ENCODE measurements around the gene CFL1.

The CFL1 gene

DNA sequence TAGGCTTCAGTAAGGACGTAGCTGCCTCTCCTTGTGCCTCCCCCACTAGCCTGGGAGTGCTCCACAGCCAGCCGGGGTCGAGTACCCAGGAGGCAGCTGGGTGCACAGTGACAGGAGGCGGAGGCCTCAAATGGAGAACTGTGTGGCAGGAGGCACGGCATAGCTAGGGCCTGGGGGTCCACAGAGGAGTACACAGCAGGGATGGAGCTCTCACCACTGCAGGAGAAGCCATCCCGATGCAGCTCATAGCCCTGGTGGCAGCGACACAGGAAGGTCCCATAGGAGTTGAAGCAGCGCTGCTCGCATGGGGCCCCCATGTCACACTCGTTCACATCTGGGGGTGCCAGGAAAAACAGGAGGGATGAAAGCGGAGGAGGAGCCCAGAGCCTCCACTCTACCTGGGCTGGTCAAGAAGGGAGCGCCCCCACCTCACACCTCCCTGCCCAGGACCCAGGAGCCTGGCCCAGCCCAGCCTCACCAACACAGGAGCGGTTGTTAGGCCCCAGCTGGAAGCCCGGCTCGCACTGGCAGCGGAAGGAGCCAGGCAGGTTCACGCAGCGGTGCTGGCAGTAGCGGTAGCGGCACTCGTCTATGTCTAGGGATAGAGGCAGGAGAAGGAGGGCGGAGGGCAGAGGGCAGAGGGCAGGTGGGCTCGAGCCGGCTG is 11.8 kb upstream of the CFL1 start:
- no peak for DNase-seq

DNA sequence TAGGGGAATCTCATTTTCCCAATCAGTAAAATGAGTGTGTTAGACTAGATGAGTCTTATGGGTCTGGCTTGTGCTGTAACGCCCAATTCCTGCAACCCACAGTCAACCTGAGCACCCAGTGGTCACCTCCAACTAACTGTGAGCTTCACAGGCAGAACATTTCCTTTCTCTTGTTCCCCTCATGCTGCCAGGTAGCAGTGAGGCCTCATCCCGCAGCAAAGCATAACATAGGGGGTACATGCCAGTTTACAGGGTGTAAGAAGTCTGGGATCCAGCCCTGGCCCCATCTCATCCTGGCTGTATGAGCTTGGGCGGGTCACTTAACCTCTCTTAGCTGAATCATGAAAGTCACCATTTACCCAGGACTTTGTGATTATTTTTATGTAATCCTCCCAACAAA is 10.9 kb upstream of the CFL1 start:
- DNase-seq, result no peak

GRCh38 chr11:65868076-65868667 is 10.2 kb upstream of the CFL1 start:
- no peak for DNase-seq

DNA sequence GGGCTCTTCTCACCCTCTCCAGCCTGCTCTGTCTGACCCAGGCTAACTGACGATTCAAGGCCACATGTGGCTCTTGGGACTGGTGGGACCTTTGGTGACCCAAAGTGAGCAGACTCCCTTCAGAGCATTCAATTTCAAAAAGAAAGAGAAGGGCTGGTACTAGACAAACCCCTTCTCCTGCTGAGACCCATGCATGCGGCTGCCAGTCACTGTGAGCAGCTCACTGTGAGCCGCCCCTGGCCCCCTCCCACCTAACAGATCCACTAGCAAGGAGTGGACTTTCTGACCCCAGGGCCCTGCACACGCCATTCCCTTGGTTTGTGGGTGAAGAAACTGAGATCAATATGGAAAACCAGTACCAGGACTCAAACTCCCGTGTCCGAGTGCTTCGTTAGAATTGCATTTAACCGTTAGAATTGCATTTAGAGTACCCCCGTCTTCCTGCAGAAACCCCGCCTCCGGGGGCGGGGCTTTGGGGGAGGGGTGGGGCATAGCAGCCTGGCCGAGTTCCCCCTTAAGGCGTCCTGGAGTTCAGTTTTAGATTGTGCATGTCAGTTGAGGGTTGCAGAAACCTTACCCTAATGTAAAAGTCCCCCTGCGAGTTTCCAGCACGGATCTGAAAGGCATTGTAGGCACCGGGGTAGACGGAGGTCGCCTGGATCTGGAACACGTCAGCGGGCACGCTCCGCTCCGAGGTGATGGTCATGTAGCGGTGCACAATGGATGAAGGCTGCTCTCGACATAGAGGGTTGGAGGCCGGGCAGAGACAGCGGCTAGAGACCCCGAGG is 9.5 kb upstream of the CFL1 start:
- no peak for DNase-seq

DNA sequence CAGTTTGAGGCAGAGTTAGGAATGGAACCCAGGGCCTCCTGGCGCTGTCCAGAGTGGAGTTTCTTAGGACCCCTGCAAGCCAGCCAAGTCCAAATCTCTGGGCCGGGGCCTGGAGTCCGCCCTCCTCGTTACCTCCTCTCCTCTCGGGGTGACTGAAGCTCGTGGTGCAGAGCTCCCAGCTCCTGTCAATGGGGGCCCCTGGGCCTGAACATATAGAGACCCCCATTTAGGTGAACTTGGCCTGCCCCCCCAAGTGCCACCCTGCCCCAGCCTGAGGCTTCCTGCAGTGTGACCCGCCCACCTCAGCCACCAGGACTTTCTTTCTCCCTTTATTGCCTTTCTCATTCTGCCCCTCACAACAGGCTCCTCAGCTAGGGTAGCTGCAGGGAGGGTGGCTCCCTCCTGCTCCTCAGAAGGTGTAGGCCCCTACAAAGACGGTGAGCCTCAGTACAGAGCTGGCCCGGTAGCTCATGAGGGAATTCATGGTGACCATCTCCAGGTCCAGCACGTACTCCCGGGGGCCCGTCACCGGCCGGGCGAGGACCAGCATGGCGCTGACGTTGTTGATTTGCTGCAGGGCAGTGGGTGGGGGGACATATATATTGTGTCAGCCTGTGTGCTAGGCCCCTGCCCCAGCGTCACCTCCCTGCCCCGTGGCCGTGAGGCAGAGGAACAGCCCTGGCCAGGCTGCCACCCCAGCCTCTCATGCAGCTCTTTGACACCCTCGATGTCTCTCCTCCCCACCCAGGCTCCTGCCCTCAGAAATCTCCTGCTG is 8.7 kb upstream of the CFL1 start:
- DNase-seq, result no peak

DNA sequence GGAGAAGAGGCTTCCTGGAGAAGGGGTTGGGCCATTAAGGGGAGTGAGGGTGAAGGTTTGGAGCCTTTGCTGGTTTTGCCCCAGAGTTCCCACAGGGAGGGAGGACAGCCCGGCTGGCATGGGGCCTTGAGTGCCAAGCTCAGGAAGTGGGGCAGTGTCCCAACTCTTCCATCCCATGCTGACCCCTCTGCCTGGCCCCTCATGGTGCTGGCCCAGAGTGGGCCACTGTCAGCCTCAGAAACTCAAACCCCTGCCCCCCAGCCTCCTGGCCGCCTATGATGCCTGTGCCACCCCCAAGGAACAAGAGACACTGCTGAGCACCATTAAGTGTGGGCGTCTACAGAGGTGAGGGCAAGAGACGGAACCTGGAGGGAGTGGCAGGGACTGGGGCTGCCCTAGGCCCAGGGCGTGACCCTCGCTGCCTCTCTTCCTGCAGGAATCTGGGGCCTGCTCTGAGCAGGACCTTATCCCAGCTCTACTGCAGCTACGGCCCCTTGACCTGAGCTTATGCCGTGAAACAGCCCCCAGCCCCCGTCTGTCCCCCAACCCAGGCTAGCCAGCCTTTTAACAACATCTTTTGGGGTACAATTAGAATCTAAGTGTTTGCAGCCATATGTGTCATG is 7.7 kb upstream of the CFL1 start:
- no peak for DNase-seq

- DNase-seq, result no peak
These were observed 6.9 kb upstream of the CFL1 start for GRCh38 chr11:65864706-65865471.

DNA sequence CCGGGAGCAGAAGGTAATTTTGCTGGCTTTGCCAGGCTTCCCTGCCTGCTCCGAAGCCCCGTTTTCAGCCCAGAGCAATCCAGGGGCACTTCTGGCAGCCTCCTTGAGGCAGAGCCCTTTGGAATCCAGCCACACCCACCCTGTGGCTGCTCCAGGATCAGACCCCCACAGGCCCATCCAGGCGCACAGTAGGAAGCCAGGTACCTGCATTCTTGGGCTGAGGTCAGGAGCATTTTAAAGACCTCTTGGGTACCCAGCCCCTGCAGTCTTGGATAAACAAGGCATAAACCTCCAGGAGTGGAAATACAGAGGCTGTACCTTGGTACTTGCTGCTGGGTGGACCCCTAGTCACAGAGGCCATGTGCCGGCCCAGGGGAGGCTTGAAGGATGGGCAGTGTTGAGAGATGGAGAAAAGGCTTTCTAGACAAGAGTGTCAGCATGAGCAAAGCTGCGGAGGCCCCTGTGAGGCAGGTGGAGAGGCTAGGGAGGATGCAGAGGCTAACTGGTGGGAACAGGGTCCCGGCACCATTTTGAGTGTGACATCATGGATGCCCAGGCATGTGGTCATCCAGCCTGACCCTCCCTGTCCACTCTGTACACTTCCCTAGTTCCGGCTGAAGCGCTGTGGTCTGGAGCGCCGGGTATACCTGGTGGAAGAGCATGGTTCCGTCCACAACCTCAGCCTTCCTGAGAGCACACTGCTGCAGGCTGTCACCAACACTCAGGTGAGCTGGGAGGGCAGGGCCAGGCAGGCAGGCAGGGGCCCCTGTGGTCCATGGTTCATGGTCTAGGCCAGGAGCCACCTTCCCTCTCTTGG is 6.1 kb upstream of the CFL1 start:
- no peak for DNase-seq

DNA sequence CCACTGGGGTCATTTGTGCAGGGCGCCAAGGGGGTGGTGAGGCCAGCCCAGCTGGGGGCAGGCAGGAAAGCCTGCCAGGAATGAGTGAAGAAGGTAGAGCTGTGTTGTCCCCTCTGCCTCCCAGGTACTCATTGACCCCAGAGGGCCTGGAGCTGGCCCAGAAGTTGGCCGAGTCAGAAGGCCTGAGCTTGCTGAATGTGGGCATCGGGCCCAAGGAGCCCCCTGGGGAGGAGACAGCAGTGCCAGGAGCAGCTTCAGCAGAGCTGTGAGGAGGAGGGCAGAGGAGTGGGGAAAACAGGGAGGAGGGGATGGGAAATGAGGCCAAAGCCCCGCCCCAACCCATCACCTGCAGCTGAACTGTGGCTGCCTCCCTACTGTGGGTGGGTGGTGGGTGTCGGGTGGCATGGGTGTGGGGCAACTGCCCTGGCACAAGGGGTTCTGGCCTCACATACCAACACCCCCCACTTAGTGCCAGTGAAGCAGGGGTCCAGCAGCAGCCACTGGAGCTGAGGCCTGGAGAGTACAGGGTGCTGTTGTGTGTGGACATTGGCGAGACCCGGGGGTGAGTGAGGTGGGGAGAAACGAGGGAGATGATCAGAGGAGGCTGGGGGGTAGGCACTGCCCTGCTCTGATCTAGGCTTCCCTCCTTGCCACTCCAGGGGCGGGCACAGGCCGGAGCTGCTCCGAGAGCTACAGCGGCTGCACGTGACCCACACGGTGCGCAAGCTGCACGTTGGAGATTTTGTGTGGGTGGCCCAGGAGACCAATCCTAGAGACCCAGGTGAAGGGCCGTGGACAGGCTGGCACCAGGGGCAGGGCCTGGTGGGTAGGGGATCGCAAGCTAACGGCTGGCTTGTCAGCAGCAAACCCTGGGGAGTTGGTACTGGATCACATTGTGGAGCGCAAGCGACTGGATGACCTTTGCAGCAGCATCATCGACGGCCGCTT is 5.2 kb upstream of the CFL1 start:
- DNase-seq, result no peak

DNA sequence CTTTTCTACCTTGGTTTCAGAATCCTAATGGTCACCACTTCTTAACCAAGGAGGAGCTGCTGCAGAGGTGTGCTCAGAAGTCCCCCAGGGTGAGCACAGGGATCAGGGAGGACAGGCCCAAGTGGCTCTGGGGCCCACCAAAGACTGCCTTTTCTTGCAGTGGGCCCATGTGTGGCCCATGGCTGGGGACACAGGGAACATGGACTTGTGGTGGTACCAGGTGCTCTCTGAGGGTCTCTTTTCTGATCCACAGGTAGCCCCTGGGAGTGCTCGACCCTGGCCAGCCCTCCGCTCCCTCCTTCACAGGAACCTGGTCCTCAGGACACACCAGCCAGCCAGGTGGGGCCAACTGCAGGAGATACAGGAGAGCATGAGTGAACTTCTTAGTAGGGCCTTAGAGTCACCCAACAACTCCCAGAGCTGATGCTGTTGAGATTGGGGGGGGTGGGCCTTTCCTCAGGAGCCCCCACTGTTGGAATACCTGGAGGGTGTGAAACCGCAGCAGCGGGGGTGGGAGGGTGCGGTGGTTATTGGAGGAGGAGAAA is 4.3 kb upstream of the CFL1 start:
- DNase-seq, result no peak

GRCh38 chr11:65861533-65862183 is 3.7 kb upstream of the CFL1 start:
- no peak for DNase-seq

DNA sequence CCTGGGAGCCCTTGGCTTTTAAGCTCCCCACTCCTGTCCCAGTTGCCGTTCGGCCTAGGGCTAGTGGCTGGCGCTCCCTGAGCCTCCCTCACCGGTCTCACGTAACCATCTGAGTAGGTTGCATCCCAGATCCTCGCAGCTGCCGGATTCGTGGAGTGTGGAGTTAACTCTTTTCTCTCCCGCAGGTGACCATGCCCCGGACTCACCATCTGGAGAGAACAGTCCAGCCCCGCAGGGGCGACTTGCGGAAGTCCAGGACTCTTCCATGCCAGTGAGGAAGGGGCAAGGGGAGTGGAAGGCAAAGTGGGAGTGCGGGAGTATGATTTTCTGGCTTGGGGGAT is 3.2 kb upstream of the CFL1 start:
- DNase-seq, result no peak

- DNase-seq, result peak; percentile 94
These were observed 2.5 kb upstream of the CFL1 start, which contains the start of gene MUS81 for GRCh38 chr11:65860278-65861164. TSS of gene MUS81 (plus strand) at chr11:65860433. CDS start at chr11:65860754, 321 bp downstream.

DNA sequence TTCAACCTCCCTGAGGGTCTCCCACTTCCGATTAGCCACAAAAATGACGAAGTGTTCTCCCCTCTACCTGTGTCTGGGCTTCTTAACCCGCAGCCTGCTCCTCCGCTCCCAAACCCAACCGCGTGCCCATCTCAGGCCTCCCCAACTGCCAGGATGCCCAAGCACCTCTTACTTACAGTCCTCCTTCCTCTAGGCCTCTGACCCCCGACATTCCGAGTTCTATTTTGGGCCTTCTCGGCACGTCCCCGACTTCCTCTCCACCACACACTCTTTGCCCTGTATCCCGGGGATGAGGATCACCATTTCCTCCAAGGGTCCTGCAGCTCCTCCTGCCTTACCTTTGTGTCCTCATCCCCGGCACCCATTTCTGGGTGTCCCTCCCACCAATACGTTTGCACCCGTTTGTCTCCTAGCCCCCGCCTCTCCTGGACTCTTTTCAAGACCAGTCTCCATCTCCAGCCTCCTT is 1.9 kb upstream of the CFL1 start:
- DNase-seq, result peak; percentile 58

DNA sequence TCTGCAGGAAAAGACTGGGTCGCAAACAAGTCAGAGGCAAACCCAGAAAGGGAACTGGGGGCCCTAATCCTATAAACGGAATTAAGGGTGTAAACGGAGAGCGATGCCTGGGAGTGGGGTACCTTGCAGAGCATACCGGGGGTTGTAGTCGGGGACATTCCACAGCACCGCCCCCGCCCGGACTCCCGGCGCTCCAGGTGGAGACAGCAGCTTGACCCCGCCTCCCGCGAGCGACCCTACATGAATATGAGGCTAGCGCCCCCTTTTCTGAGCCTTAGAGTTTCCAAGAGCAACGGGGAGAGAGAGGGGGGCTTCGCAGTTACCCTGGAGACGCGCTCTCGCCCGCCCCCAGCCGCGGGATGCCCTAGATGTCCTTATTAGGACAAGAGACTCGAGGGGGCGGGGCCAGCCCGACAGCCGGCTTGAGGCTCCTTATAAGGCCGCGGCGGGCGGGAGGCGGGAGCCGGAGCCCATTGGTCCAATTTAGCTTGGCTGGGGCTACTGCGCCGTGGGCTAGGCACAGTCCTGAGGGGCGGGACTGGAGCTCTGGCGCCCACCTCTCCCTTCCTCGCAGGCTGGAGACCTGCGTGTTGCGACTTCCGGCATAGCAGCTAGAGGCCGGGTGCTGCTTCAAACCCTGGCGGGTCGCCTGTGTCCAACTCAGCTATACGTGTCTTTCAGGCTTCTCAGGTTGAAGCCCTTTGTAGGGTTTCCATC is 1.3 kb upstream of the CFL1 start:
- DNase-seq, result peak; percentile 95

GRCh38 chr11:65858681-65859087 is 704 bp upstream of the CFL1 start:
- no peak for DNase-seq

DNA sequence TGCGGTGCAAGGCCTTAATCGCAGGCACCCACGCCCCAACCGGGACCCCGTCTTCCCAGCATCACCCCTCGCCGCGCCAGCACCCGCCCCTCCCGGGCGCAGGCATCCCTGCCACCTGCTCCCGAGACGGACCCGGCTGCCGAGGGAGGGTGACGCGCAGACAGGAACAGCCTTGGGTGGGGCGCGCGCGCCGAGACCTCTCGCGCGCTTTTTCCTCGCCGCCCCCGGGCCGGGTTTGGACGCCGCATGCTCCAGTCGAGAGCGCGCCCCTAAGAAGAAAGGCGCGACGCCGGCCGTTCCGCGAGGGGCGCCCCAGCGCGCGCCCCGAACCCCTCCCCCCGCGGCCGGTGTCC is 504 bp downstream of the CFL1 start:
- peak; percentile 69 for DNase-seq

Measured in activated CD4-positive, CD25-positive, alpha-beta regulatory T cell treated with anti-CD3 and anti-CD28 coated beads, Interleukin-2, amount 50 U/mL, for 72 hours (primary cell).